H9 (cell line): Measurements from ENCODE around the gene STX3. TPM values are rescaled to one million over a fixed set of nuclear protein-coding genes. Genes with fewer than 3 reads are reported as not detected.
A peak's percentile ranks its signal among the peaks of the same experiment; 100 is the strongest.

Experiments
- DNase-seq: peaks from one replicate; pipeline ENCODE4 v3.0.0-alpha.2; 2017
- H2AFZ ChIP-seq: one replicate; pipeline ENCODE4 v1.6.1; 2013; ENCODE audit warnings: mild to moderate bottlenecking, low read length, control low read depth, moderate library complexity
- H2AK5ac ChIP-seq: 2 replicates; pipeline ENCODE4 v1.6.1; 2013; ENCODE audit warnings: low read length, control low read depth, mixed read lengths; ENCODE audit not compliant: insufficient read length
- H2BK120ac ChIP-seq: one replicate; pipeline ENCODE4 v1.6.1; 2013; ENCODE audit warnings: low read depth, mild to moderate bottlenecking, low read length, control low read depth, inconsistent platforms; ENCODE audit not compliant: poor library complexity, severe bottlenecking
- H2BK12ac ChIP-seq: 2 replicates; pipeline ENCODE4 v1.6.1; 2013; ENCODE audit warnings: low read length, control low read depth, mixed read lengths, low read depth; ENCODE audit not compliant: insufficient read length
- H2BK15ac ChIP-seq: 2 replicates; pipeline ENCODE4 v1.6.1; 2013; ENCODE audit warnings: low read depth, low read length, control low read depth
- H2BK20ac ChIP-seq: one replicate; pipeline ENCODE4 v1.6.1; 2013; ENCODE audit warnings: low read depth, mild to moderate bottlenecking, low read length, control low read depth, inconsistent platforms; ENCODE audit not compliant: poor library complexity, severe bottlenecking
- H2BK5ac ChIP-seq: 2 replicates; pipeline ENCODE4 v1.6.1; 2013; ENCODE audit warnings: low read length, control low read depth, mixed read lengths; ENCODE audit not compliant: insufficient read length
- H3K14ac ChIP-seq: 2 replicates; pipeline ENCODE4 v1.6.1; 2013; ENCODE audit warnings: low read length, control low read depth; ENCODE audit not compliant: insufficient read depth
- H3K18ac ChIP-seq: 2 replicates; pipeline ENCODE4 v1.6.1; 2013; ENCODE audit warnings: low read depth, mild to moderate bottlenecking, mixed read lengths, low read length, control low read depth; ENCODE audit not compliant: insufficient read length
- H3K23ac ChIP-seq: 2 replicates; pipeline ENCODE4 v1.6.1; 2013; ENCODE audit warnings: low read length, control low read depth, mixed read lengths, low read depth; ENCODE audit not compliant: insufficient read length
- H3K23me2 ChIP-seq: 2 replicates; pipeline ENCODE4 v1.6.1; 2013; ENCODE audit warnings: low read depth, mild to moderate bottlenecking, mixed read lengths, low read length, control low read depth; ENCODE audit not compliant: insufficient read length, poor library complexity, severe bottlenecking
- H3K27ac ChIP-seq: 2 replicates; pipeline ENCODE4 v1.5.1; 2013; ENCODE audit warnings: low read length, control low read depth, mixed read lengths, low read depth; ENCODE audit not compliant: insufficient read length
- H3K27me3 ChIP-seq: 2 replicates; pipeline ENCODE4 v1.6.1; 2013; ENCODE audit warnings: low read length, control low read depth, inconsistent platforms; ENCODE audit not compliant: insufficient read depth
- H3K4ac ChIP-seq: 2 replicates; pipeline ENCODE4 v1.6.1; 2013; ENCODE audit warnings: low read depth, mild to moderate bottlenecking, control low read depth, inconsistent platforms, low read length, moderate library complexity
- H3K4me1 ChIP-seq: 2 replicates; pipeline ENCODE4 v1.6.1; 2013; ENCODE audit warnings: low read length, control low read depth, inconsistent platforms; ENCODE audit not compliant: insufficient read depth
- H3K4me2 ChIP-seq: 2 replicates; pipeline ENCODE4 v1.6.1; 2013; ENCODE audit warnings: low read length, control low read depth, mixed read lengths; ENCODE audit not compliant: insufficient read length, insufficient read depth
- H3K56ac ChIP-seq: 2 replicates; pipeline ENCODE4 v1.6.1; 2013; ENCODE audit warnings: low read depth, mild to moderate bottlenecking, mixed read lengths, low read length, control low read depth; ENCODE audit not compliant: insufficient read length
- H3K79me1 ChIP-seq: 2 replicates; pipeline ENCODE4 v1.6.1; 2013; ENCODE audit warnings: low read depth, mild to moderate bottlenecking, moderate library complexity, low read length, control low read depth, inconsistent platforms; ENCODE audit not compliant: insufficient read depth, poor library complexity, severe bottlenecking
- H3K79me2 ChIP-seq: 2 replicates; pipeline ENCODE4 v1.6.1; 2013; ENCODE audit warnings: low read length, control low read depth, inconsistent platforms; ENCODE audit not compliant: insufficient read depth
- H3K9ac ChIP-seq: 2 replicates; pipeline ENCODE4 v1.6.1; 2013; ENCODE audit warnings: low read length, control low read depth, mixed read lengths; ENCODE audit not compliant: insufficient read length; ENCODE audit errors: extremely low read depth
- H3K9me3 ChIP-seq: one replicate; pipeline ENCODE4 v1.6.1; 2013; ENCODE audit warnings: low read depth, low read length, inconsistent platforms; ENCODE audit not compliant: control insufficient read depth
- H3T11ph ChIP-seq: one replicate; pipeline ENCODE4 v1.6.1; 2013; ENCODE audit warnings: mild to moderate bottlenecking, low read length, control low read depth, inconsistent platforms
- H4K20me1 ChIP-seq: one replicate; pipeline ENCODE4 v1.6.1; 2013; ENCODE audit not compliant: control insufficient read depth, insufficient read length, insufficient read depth
- H4K5ac ChIP-seq: 2 replicates; pipeline ENCODE4 v1.6.1; 2013; ENCODE audit warnings: low read depth, mild to moderate bottlenecking, mixed read lengths, low read length, control low read depth; ENCODE audit not compliant: insufficient read length
- H4K8ac ChIP-seq: replicated peaks from 2 replicates; pipeline ENCODE4 v1.6.1; 2013; ENCODE audit warnings: low read length, control low read depth, mixed read lengths, low read depth; ENCODE audit not compliant: insufficient read length
- H4K91ac ChIP-seq: 2 replicates; pipeline ENCODE4 v1.6.1; 2013; ENCODE audit warnings: low read depth, mild to moderate bottlenecking, moderate library complexity, mixed read lengths, low read length, control low read depth; ENCODE audit not compliant: insufficient read length
- H3K27ac Mint-ChIP-seq, 3 experiments: 2 replicates in 2 of 3; 3 replicates in 1 of 3; pipeline ENCODE4 v1.8.0; 2020 to 2021; ENCODE audit warnings: mixed read lengths in 3 of 3, mild to moderate bottlenecking in 1 of 3, moderate library complexity in 1 of 3
- H3K27me3 Mint-ChIP-seq: 2 replicates; pipeline ENCODE4 v1.8.0; 2021; ENCODE audit warnings: low read depth, mild to moderate bottlenecking, moderate library complexity, mixed read lengths
- H3K36me3 Mint-ChIP-seq, 3 experiments: 2 replicates in 2 of 3; 3 replicates in 1 of 3; pipeline ENCODE4 v1.8.0; 2020 to 2021; ENCODE audit warnings: low read depth in 3 of 3, mixed read lengths in 3 of 3; ENCODE audit not compliant: insufficient read depth in 1 of 3
- H3K4me1 Mint-ChIP-seq, 2 experiments: 2 replicates each; pipeline ENCODE4 v1.8.0; 2020; ENCODE audit warnings: mixed read lengths in 2 of 2
- H3K4me3 Mint-ChIP-seq, 2 experiments: 2 replicates in 1 of 2; 3 replicates in 1 of 2; pipeline ENCODE4 v1.8.0; 2020 to 2021; ENCODE audit warnings: mild to moderate bottlenecking in 2 of 2, mixed read lengths in 2 of 2, moderate library complexity in 1 of 2
- H3K9me3 Mint-ChIP-seq, 2 experiments: 2 replicates in 1 of 2; 3 replicates in 1 of 2; pipeline ENCODE4 v1.8.0; 2020; ENCODE audit warnings: mild to moderate bottlenecking in 2 of 2, mixed read lengths in 2 of 2, moderate library complexity in 1 of 2
- WGBS: extraction: QIAGEN DNeasy Blood & Tissue Kit; methylation state at CpG from one replicate; pipeline ENCODE4 v1.1.7; 2013; ENCODE audit warnings: missing lambda C conversion rate, low lambda C conversion rate, mixed read lengths; ENCODE audit not compliant: insufficient read length; ENCODE audit errors: extremely low coverage; 5-methylcytosine and 5-hydroxymethylcytosine counted together
- long read RNA-seq: library from polyadenylated mRNA; unstranded; transcript quantifications from one replicate; pipeline ENCODE4 v2.0.0, GENCODE V29; 2020
- total RNA-seq: library from RNA; stranded (reverse); gene quantifications from 2 replicates; pipeline ENCODE4 v1.2.1, GENCODE V29; 2021
- TF ChIP-seq, protein P1 (sequence below): fragments of 200-600 bp; sonication (generic); conservative IDR thresholded peaks from 3 replicates; pipeline ENCODE4 v1.8.0; 2021; ENCODE audit warnings: antibody characterized with exemption, mild to moderate bottlenecking

The STX3 gene
- 37.7 and 41.0 TPM in 2 replicates for total RNA-seq
- long read RNA-seq, transcript STX3-203 (10 exons, 1,571 nt), result minor isoform, 12 of 140 reads
- long read RNA-seq, transcript STX3-201 (11 exons, 3,299 nt), result major isoform, 87 of 140 reads
- long read RNA-seq, partial matches to known transcripts, result 6 of 140 reads
- long read RNA-seq, other reads (novel, unspliced or antisense), result 35 of 140 reads

DNA sequence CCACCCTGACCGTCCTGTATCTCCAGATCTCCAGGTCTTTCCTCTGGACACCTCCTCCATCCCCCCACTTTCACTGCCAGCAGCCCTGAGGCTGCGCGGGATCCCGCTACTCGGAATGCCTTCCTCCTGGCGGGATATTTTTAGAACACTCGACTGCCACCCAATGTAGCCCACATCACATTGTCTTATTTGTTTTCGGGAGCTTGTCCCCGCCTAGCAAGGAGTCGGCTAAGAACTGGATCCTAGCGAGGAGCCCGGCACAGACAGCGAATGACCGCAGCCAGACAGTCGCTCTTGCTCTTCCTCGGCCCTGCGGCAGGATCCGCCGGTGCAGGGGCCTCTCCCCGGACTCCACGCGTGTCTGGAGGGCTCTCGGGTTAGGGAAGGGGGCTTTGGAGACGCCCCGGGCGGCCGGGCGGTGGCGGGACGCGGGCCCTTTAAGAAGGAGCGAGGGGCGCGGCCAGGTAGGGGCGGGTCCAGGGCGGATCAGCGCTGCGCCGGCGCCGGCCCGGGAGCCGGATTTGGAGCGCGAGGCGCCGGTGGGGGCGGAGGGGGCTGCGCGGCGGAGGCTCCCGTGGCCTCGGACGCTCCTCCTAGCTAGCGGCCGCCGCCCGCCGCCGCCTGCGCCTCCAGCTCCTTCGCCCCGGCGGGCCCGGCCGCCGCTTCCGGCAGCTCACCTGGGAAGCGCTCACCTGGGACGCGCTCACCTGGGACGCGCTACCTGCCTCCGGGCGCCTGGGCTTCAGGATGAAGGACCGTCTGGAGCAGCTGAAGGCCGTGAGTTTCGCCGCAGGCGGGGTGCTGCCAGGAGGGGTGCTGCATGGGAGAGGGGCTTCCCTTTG is at the start of gene STX3:
Gene STX3, plus strand, starts transcription at position 518 of the 842 bp plus-strand sequence. Its CDS starts 230 bp downstream, at position 748.
- H4K8ac ChIP-seq, result no peak within 1 kb of the TSS
- H4K20me1 ChIP-seq, result no peaks in the 10 kb centered on the region
- H2BK5ac ChIP-seq, result no peak within 1 kb of the TSS
- H2BK20ac ChIP-seq, result no peak within 1 kb of the TSS
- 0 out of 2 replicates have a peak, but pooled peaks cover 4% of the 10 kb centered on the region for H3K4me1 ChIP-seq
- peak within 1 kb of the TSS; percentile 66 for H3K9ac ChIP-seq
- peaks cover 35 to 36% of the 10 kb centered on the region in 2 experiments for H3K4me1 Mint-ChIP-seq
- TF ChIP-seq, protein P1, sequence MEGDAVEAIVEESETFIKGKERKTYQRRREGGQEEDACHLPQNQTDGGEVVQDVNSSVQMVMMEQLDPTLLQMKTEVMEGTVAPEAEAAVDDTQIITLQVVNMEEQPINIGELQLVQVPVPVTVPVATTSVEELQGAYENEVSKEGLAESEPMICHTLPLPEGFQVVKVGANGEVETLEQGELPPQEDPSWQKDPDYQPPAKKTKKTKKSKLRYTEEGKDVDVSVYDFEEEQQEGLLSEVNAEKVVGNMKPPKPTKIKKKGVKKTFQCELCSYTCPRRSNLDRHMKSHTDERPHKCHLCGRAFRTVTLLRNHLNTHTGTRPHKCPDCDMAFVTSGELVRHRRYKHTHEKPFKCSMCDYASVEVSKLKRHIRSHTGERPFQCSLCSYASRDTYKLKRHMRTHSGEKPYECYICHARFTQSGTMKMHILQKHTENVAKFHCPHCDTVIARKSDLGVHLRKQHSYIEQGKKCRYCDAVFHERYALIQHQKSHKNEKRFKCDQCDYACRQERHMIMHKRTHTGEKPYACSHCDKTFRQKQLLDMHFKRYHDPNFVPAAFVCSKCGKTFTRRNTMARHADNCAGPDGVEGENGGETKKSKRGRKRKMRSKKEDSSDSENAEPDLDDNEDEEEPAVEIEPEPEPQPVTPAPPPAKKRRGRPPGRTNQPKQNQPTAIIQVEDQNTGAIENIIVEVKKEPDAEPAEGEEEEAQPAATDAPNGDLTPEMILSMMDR, result no peak
- H3K27me3 ChIP-seq, result no peaks in the 10 kb centered on the region
- H2AK5ac ChIP-seq, result no peak within 1 kb of the TSS
- no peak within 1 kb of the TSS for H4K91ac ChIP-seq
- no CpG with 5 or more reads among the region's 80 CpGs for WGBS
- no peak within 1 kb of the TSS for H2BK12ac ChIP-seq
- H3K23me2 ChIP-seq, result peaks cover 19% of the 10 kb centered on the region
- peak within 1 kb of the TSS; percentile 52; the same call in 1 of the 2 replicates for H3K14ac ChIP-seq
- H3K4me2 ChIP-seq, result peak within 1 kb of the TSS; percentile 85
- no peak within 1 kb of the TSS for H3K4ac ChIP-seq
- peaks cover 22% of the 10 kb centered on the region; the same call in 1 of the 2 replicates for H3K79me2 ChIP-seq
- H3K27ac Mint-ChIP-seq, result peak within 1 kb of the TSS in 2 of 3 experiments; percentile 93 to 97; a peak in 6 of 7 replicates
- H3K9me3 Mint-ChIP-seq, result no peaks in the 10 kb centered on the region; a peak in 1 of 5 replicates
- no peak within 1 kb of the TSS for H3T11ph ChIP-seq
- no peaks in the 10 kb centered on the region for H3K9me3 ChIP-seq
- H3K4me3 Mint-ChIP-seq, result peak within 1 kb of the TSS; percentile 96 to 98
- H2AFZ ChIP-seq, result no peak within 1 kb of the TSS
- no peak within 1 kb of the TSS for H3K56ac ChIP-seq
- peaks cover 6% of the 10 kb centered on the region for H3K27me3 Mint-ChIP-seq
- H4K5ac ChIP-seq, result no peak within 1 kb of the TSS
- peaks cover 2 to 13% (median 7%) of the 10 kb centered on the region in 3 experiments; a peak in 5 of 7 replicates for H3K36me3 Mint-ChIP-seq
- DNase-seq, result peak; percentile 80
- peaks cover 8% of the 10 kb centered on the region for H3K79me1 ChIP-seq
- H2BK120ac ChIP-seq, result no peak within 1 kb of the TSS
- no peak within 1 kb of the TSS for H3K23ac ChIP-seq
- H3K18ac ChIP-seq, result peak within 1 kb of the TSS; percentile 74
- H3K27ac ChIP-seq, result no peak within 1 kb of the TSS
- H2BK15ac ChIP-seq, result no peak within 1 kb of the TSS
